Lung microvascular endothelial cell (primary cell): ENCODE data around the gene PDE4D. TPM values are rescaled to one million over a fixed set of nuclear protein-coding genes. Genes with fewer than 3 reads are reported as not detected.
"Not testable (repeated sequence)": the region's sequence is repeated elsewhere in the genome, so short reads cannot be mapped to it uniquely, and the experiment has no call there.

Source experiments
- DNase-seq, 2 donors: peaks; one replicate each; pipeline versions ENCODE4 v3.0.0 to v3.0.0-alpha.2; 2010; ENCODE audit warnings: low read depth in 2 of 2
- total RNA-seq: library from RNA; depleted of rRNA; stranded (reverse); fragments of >200 nt; gene quantifications from 2 replicates; pipeline ENCODE4 v1.2.1, GENCODE V29; 2014

PDE4D gene
- total RNA-seq, 1 donor from 2014 or later = 23.8 TPM

DNA sequence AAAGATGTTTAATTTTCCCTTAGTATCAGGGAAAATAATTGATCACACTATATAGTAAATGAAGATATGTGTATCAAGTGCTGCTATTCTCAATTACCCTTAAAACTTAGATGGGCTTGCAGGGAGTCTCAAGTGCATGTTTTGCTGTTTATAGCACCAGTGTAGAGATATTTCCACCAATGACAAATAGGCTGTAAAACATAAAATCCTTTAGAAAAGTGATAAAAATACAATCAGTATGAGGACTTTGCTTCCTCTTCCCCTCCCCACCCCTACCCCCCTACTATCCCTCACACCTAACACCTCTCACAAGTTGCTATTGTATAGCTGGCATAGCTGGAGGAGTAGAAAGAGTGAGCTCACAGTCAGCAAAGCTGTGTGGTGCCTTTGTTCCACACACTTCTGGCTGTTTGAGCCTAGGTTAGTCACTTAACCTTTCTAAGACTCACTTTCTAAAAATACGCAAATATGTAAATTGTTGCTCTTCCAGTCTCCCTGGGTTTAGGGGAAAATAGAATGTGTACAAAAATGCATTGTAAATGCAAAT, 93.1 kb downstream of the PDE4D start:
- no peak for DNase-seq

DNA sequence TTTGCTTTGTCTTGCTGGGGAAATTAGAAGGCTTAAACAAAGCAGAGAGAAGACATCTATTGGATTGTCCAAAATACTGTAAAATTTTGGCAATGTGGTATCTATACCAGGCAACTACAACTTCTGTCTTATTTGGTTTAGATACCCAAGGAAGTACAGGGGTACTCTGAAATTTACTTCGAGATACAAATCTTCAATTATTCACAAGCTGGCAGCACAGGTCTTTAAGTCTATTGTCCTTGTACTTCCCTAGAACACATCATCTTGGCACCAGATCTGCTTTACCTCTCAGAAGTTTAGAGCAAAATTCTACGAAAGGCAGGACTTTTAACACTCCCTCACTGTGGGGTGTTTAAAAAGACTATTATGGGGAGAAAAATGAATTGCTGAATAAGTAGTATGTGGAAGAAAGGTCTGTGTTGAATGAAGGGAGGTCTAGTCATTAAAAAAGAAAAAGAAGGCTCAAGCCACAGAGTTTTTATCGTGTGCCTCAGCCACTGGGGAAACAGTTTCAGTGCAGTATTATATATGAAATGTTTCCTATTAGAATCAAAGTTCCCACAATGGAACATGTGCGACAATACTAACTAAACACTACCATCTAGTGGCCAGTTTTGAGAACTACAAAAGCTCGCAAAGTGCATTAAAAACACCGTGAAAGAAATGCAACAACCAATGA, 93.7 kb downstream of the PDE4D start:
- DNase-seq = peak; percentile 75 to 84

DNA sequence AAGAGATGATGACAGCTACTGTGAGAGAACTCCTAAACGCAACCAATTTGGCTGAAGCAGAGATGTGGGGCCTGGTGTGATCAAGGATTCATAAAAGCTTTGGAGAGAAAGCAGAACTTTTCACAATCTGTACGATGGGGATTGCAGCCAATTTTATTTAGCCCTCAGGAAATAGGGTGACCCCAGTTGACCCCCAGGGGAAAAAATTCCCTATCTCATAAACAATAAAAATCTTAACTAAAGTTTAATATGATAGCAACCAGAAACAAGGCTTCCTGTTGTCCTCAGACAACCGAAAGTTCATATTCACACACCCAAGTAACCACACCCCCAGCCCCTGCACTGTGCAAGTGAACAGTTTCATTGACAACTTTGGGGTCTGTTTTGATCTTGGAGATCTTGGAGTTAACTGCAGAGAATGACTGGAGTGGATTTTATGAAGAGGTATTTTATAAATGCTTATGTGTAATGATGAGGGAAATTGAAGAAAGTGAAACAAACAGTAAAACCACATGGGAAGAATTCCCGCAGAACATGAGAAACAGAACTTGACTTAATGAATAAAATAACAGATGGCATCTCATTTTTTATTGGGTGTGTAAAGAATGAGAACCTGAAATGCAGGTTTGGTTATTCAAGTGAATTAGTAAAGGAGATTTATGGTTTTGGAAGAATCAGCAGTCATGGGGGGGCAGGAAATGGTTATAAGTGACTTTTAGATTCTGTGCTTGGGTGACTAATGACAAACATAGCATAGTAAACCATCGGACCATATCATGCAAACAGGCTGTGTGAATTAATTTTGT, 94.5 kb downstream of the PDE4D start:
- peak; percentile 75 to 82 for DNase-seq

DNA sequence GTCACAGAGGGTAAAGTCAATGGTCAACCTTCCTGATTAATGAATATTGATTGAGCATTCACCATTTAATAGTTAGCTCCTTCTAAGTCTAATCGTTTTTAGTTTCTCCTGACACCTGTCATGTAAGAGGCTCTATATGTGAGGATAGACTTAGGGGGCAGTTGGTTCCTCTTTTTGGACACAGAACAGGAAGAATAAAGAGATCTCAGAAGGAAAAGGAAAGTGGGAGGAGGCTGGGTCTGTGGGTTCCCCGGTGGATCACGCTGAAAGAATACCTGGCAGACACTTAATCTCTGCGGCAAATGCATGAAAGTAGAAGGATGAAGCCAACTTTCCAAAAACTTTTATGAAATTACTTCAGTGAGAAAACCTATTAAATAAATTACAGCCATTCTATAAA, 98.4 kb downstream of the PDE4D start:
- DNase-seq = no peak

DNA sequence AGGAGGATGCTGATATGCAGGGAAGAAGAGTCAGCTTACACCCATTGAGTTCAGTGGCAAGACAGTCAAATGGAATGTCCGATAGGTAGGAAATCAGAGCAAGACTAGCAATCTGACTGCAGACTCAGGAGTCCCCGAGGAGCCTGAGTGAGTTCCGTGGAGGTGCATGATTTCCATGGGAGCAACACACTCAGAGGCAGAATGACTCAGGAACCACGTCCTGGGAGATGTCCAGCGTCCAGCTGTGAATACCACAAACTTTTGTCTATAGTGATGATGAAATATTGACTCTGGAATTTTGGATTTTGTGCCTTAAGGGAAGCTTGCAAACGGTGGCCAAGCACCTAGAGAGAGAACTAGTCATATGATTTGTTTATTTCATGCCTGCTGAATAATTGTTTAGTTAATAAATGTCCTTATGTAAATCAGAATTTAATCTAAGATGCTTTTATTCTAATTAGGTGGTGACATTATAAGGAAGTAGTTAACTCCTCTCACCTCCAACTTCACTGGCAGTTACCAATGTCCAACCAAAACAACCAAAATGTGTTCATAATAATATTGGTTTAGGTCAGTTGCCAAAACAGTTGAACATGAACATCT, 100.4 kb downstream of the PDE4D start:
- DNase-seq = peak; percentile 46 to 72

DNA sequence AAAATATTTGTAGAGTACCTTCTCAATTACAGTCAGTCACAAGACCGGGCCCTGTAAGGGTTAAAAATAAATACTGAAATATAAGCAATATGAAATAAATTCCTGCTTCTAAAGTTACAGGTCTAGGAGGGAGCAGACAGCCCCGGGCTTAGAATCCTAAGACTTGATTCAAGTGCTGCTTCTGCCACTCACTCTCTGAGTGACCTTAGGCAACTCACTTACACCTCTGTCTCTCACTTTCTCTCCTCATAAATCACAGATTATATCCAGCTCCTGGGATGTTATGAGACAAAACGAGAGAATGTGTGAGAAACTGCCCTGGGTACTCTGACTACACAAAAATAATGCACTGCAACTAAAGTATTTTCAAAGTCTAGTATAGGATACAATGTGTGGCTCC, 101.9 kb downstream of the PDE4D start:
- no peak for DNase-seq

DNA sequence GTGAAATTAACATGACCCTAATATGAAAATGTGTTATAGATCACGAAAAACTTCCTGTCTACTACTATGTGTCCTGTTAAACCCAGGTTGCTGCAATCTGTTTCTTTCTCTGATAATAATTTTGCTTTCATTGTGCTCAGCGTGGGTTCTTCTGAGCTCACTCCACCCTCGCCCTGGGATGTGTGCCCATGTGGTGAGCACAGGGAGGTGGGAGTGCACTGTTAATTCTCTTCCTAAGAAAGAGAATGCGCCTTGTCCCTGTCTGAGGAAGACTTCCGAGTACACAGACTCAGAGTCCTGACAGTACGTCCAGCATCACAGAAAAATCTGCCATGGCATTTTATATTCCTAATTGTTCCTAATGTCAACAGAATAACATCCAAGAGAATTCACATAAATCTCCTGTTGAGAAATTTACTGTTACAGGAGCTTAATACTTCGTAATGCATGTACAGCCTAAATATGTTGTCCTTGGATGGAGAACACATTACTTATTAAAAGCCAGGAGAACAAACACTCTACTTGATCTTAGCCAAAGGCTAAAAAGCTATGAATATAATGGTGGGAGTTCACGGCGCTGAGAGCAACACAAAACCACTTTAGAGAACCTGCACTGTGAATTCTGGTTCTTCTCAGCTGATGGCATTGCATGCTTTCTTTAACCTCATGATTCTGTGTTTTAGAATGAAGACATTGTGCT, 102.6 kb downstream of the PDE4D start:
- DNase-seq = peak in 1 of 2 donors; percentile 72

DNA sequence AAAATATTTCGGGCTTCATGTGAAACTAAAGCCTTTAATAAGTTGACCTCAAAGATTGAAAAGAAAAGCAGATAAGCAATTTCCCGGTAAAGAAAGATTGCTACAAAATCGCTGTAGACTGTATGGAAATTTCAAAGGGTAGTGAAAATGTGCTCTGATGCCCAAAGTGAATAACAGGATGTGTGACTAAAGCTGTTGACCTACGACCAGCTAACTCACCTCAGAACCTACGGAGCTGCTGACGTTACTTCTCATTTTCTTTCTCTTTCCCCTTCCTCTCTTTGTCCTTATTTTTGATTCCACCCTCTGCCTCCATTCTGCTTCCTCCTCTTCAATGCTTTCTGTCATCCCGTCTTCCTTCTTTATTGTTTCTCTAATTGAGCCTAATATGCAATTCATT, 103.2 kb downstream of the PDE4D start:
- peak; percentile 93 to 95 for DNase-seq

DNA sequence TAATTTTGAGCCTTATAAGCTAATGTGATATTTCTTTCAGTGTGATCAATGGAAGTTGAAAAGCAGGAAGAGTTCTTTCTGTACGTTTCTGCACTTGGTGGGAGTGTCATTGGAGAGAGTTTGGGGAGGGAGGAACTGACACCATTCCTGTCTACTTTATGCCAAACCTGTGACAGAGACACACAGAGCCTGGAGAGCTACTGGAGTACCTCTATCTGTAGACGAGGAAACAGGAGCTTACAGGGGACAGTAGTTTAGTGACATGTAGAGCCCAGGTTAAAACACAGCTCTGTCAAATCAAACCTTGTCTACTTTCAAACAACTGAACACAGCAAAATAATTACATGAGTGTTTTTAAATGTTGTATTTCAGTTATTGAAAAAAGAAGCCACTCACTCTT, 103.6 kb downstream of the PDE4D start:
- DNase-seq = peak; percentile 68 to 91

DNA sequence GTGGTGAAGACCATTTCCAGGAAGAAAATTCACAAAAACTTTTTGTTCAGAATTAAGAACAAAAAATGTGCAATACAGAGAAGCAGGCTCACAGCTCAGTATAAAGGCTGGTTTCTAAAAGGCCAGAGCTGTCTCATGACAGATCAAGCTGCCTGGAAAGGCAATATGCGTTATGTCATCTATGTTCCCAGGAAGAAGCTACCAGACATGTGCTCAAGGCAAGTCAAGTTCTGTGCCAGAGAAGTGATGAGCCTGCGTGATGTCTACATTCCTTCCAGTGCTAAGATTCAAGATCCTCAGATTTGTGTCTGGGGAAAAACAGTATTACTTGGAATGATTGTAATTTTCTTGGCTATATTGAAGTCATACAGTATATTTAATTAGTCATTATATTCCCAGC, 104.3 kb downstream of the PDE4D start:
- peak in 1 of 2 donors; percentile 59 for DNase-seq

DNA sequence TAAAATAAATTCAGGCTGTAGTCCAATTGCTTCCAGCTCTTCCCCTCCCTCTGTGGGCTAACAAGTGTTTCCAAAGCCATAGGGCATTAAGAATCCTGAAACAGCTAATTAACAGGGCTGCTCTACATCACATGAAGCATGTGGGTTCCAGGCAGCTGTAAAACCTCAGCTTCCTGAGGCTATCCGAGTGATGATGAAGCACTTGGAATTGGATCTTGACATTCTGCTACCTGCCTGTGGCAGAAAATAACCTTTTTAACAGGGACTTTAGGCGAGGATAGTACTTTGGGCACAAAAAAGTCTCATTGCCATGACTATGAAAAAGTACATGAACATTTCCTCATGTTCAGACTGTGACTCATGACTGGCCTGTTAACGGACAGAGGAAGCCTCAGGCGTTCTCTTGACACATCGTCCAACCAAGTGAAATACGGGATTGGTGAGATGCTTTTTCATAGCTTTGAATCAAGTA, 107.2 kb downstream of the PDE4D start:
- peak; percentile 80 to 92 for DNase-seq

DNA sequence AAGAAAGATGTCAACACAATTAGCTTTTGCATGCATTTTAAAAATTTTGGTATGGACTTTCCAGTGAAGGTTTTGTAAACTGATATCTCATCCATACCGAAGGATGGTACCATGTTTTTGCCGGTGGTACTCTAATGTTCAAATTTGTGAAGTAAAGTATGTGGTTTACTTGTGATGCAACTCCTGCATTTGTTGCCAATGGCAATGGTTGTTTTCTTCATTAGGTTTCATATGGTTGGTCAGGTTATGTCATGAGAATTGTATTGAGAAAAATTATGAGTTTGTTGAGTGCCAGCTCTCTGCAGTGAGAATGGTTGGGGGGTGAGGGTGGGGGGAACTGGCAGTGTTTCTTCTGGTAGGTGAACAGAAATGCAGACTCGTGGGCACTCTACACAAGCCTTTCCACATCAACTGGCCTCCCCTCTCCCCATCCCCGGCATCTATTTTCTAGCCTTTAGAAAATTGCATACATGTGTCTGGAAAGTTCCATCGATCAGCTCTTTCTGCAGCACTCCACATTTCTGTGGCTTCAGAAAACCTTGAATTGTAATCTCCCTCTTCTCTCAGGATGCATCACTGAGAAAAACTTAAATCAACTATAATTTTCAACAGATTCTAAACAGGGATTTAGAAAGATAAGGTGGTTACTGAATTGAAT, 107.7 kb downstream of the PDE4D start:
- no peak for DNase-seq

DNA sequence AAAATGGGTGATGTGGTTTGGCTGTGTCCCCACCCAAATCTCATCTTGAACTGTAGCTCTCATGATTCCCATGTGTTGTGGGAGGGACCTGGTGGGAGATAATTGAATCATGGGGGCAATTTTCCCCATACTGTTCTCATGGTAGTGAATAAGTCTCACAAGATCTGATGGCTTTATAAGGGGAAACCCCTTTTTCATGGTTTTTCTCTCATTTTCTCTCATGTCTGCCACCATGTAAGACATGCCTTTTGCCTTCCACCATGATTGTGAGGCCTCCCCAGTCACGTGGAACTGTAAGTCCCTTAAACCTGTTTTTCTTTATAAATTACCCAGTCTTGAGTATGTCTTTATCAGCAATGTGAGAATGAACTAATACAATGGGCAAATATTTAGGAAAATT, 108.8 kb downstream of the PDE4D start:
- not testable (repeated sequence) for DNase-seq

DNA sequence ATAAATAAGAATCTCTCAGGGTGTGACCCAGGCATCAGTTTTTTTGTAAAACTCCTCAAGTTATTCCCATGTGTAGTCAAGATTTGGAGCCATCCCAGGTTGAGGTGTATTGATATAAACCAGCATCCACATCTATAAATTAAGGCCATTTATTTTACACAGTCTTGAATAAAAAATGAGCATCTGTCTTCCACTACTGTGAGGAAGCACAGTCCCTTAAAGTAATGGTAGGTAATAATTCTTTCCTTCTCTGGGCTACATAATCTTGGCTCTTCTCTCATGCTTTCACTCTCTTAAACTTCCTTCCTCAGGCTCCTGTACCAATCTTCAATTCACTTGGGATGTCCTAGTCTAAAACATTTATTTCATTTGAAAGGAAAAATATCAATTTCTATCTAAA, 110.3 kb downstream of the PDE4D start:
- DNase-seq = no peak

DNA sequence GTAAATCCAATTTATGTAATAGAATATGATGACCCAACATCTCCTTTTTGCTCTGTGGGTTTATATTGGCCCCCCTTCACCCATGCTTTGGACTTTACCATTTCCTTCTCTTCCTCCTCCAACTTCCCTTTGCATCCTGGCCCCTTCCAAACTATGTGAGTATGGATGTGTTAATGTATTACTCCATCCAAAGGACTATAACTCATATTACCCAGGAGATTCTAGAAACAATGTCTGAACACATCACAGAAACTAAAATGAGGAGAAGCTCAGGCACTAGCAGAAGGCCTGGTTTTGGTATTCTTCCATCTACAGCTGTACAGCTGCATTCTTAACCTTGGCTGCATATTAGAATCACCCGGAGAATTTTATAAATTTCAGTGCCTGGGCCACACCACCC, 110.7 kb downstream of the PDE4D start:
- DNase-seq = no peak

DNA sequence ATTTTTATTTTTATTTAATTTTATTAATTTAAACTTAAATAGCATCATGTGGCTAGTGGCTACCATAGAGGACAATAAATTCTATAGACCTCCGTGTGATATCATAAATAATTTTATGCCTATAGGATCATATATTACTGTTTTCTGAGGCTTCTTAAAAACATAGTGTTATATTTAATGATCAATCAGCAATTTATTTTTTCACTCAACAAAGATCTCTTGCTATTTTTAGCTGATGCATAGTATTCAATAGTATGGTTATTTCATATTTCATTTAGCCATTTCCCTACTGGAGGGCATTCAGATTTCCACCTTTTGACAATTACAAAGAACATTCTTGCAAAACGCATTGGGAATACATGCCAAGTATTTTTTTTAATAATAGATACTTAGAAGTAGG, 114.1 kb downstream of the PDE4D start:
- DNase-seq = no peak

DNA sequence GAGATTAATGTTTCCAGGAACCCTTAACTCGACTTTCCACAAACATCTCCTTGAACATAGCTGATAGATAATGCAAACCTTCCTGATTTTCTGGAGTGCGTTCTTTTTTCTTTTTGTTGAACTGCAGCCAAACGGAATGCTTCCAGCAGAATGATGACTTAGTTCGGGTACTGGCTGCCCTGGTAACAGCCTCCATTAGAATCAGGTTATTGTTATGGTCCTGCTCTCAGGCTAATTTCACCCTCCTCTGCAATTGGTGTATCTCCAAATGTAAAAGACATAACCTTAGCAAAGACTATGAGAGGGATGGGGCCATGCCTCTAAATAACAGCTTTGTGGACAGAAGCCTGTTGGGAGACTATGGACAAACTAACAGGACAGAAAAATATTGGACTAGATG, 116.5 kb downstream of the PDE4D start:
- no peak for DNase-seq

DNA sequence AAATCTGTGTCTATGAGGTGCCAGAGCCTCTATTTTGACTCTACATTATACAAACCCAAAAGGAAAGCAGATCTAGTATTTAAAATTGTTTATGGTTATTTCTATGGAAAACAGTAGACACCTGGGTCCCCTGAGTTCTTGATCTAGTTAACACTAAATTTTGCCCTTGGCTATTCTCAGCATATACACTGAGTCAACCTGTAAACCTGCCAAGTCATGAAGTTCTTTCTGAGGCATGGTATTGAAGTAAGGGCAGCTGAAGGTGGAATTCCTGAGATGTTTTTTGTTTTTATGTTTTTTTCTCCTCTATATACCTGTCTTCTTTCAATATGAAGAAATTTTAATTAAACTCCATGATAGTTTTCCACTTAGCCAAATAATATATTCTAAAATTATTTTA, 120.2 kb downstream of the PDE4D start:
- DNase-seq = no peak

DNA sequence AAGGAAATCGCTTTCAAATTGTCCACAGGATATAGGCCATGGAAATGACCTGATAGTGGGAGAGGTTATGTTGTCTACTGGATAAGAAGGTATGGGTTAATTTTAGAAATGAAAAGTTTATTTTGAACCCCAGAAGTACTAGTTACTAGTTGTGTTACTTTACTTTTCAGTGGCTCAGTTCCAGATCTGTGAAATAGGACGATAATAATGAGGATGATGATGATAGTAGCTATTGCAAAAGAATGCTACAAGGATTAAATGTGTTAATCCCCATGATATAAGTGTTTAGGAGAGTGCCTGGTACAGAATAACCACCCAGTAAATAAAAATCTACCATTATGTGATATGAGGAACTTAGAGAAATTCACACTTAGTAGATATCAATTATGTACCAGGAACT, 120.8 kb downstream of the PDE4D start:
- peak in 1 of 2 donors; percentile 76 for DNase-seq

DNA sequence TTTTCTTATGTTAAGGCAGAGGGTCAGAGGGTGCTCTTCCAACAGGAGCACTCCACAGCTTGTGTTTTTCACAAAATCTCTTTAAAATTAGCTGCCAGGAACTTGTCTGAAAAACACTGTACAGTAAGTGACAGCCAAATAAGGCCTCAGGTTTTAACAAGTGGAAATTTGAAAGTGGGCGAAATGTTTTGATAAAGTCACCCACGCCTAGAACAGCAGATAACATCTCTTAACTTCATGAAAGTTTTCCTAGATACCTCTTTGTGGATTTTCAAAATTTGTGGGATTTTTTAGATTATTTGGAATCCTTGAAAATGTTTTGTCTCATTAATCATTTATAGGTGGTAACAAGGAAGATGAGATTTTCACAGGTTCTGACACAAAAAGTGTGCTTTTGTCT, 121.3 kb downstream of the PDE4D start:
- peak in 1 of 2 donors; percentile 66 for DNase-seq

DNA sequence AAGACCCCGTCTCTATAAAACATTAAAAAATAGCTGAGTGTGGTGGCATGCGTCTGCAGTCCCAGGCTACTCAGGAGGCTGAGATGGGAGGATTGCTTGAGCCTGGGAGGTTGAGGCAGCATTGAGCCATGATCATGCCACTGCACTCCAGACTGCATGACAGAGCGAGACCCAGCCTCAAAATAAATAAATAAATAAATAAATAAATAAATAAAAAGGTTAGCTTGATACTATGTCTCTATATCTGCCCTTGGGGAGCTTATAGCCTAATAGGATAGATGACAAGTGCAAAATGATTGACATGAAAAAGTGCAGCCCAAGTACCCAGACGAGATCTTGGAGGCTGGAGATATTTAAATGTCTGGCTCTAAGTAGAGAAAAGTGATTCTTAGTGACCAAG, 122.6 kb downstream of the PDE4D start:
- DNase-seq = no peak
